ENCODE data around the gene USP10.
"Not testable (repeated sequence)": the region's sequence is repeated elsewhere in the genome, so short reads cannot be mapped to it uniquely, and the experiment has no call there.

USP10 gene

DNA sequence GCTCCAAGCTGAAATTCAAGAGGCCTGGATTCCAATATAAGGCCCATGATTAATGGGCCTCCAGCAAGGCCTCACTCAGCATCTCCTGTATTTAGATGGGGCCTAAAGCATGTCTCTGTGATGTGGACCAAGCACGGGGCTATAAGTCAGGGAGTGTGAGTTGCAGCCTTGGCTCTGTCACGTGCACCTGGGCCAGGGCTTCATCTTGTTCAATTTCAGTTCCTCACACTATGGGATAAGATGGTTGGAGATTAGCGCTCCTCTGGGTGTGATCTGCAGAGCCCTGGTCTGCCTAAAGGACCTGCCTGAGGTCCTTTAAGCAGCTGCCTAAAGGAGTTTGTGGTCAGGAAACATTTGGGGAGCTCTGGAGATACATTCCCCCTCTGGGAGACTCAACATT, 26.2 kb upstream of the USP10 start:
- DNase-seq = no peak

DNA sequence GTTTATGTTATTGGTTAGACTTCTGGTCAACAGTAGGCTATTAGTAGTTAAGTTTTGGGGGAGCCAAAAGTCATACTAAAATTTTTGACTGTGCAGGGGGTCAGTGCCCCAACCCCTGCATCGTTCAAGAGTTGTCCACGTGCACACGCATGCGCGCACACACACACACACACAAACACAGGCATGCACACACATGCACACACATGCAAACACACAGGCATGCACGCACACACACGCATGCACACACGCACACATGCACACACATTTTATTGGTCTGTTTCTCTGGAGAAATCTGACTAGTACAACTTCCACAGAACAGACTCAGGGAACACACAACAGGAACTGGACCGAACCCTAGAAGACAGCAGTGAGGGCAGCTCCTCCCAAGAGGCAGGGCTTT, 24.4 kb upstream of the USP10 start:
- no peak for DNase-seq

DNA sequence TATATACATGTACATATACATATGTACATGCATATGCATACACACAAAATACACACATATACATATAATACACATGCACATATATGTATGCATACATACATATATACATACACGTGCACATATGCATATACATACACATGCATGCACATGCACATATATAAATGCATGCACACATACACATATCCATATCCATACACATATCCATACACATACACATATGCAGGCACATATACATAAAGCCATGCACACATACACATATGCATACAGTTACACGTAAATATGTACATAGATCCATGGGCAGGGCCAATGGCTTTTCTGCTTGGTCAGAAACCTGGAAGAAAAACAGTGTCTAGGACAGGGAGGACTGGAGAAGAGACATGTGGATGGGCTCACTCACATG, 23.9 kb upstream of the USP10 start:
- DNase-seq = no peak

- DNase-seq = no peak
Observed at GRCh38 chr16:84677017-84677803, 22.6 kb upstream of the USP10 start.

GRCh38 chr16:84677849-84678248, 22.0 kb upstream of the USP10 start:
- no peak for DNase-seq

- no peak for DNase-seq
Observed at GRCh38 chr16:84678541-84678940, 21.3 kb upstream of the USP10 start.

DNA sequence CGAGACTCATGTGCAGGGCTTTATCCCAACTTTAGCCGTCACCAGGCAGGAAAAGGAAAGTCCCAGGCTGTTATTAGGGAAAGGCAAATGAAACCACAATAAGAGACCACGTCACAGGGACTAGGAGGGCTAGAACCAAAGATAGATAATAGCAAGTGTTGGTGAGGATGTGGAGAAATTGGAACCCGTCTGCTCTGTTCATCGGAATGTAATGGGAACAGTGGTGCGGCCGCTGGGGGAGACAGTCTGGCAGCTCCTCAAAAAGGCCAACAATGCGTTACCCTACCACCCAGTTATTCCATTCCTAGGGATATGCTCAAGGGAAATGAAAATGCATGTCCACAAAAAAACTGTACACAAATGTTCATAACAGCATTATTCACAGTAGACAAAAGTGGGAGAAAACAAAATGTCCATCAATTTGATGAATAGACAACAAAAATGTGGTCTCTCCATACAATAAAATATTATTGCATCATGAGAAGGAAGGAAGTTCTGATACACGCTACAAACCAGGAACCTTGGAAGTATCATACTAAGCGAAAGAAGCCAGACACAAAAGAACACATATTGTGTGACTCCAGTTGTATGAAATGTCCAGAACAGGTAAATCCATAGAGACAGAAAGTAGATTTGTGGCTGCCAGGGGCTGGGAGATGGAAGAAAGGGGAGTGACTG, 19.5 kb upstream of the USP10 start:
- no peak for DNase-seq

- DNase-seq = no peak
Observed at GRCh38 chr16:84680843-84681629, 18.8 kb upstream of the USP10 start.

- no peak for DNase-seq
Observed at GRCh38 chr16:84683691-84684591, 15.9 kb upstream of the USP10 start.

DNA sequence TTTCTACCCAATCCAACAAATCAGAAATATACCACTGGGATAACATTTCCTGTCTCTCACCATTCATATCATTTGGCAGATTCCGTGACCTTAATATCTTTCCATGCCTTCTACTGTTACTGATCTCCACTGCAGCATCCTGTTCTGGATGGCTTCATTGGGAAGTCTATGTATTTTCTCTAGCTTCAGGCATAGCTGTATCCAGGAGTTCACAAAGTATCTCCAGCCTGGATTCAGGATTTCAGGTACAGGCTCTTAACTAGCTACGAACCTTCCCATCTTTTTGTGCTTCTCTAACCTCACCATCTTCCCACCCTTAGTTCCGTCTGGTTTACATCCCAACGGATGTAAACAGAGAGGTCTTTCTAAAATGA, 15.2 kb upstream of the USP10 start:
- no peak for DNase-seq

GRCh38 chr16:84685210-84685609, 14.6 kb upstream of the USP10 start:
- DNase-seq = no peak

DNA sequence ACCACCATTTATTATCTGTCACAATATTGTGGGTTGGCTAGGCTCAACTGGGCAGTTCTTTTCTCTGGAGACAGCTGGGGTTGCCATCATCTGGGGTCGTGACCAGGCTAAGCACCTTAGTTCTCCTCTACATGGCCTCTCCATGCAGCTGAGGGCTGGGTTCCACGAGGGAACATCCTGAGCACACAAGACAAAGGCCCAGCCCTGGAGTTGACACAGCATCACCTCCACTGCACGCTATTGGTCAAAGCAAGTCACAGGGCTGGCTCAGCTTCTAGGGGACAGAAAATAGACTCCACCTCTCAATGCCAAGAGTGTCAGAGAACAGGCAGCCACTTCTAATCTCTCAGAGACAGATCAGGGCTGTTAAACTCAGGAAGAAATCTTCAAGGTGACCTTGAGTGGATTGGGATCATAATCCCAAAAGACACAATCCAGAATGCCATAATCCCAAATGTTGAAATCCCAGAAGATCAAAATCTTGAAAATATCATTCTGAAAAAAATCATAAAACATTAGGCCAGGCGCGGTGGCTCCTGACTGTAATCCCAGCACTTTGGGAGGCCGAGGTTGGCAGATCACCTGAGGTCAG, 13.0 kb upstream of the USP10 start:
- DNase-seq = no peak

GRCh38 chr16:84687715-84688114, 12.1 kb upstream of the USP10 start:
- no peak for DNase-seq

- not testable (repeated sequence) for DNase-seq
Observed at GRCh38 chr16:84688163-84688562, 11.6 kb upstream of the USP10 start.

DNA sequence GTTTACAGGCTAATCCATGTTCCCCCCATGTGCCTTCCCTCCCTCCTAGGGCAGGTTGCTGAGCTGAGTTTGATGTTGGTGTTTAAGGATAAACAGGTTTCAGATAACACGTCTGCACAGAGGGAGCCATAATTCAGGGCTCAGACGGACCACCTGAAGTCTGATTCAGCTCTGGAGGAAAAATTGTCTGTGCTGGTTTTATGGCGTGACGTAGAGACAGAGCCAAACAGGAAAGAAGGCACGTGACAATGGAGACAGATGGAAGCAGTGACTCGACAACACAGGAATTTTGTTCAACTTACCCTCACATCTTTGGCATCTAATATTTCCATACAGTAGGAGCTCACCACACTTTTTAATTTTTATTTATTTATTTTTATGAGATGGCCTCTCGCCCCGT, 10.7 kb upstream of the USP10 start:
- DNase-seq = no peak

DNA sequence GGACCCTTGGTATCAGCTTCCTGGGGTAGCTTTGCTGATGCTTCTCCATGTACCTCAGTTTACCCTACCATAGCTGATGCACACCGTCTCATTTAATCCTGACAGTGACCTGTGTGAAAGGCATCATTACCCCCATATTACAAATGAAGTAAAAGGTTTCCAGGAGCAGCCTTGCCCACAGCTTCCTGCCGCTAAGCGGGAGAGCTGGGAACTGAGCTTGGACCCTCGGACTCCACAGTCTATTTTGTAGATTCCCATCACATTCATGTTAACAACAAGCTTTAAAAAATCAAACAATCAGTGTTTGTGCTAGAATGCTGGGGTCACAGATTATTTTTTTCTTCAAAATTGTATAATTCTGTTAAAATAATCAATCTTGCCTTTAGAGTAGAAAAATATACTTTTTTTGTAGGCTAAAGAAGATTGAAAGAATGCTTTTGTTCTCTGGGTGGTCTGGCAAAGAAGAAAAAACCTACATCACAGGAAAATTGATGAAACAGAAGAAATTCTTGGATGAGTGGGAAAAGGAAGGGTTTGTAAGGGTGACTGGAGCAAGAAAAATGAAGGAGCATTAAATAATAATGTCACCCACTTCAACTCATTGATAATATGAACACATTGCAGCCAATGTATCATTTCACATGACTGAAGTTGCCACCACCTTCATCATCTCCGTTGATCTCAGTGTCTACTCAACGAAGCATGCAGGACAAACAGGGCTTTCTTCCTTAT, 9.5 kb upstream of the USP10 start:
- no peak for DNase-seq

- DNase-seq = no peak
Observed at GRCh38 chr16:84692451-84693214, 7.2 kb upstream of the USP10 start.

GRCh38 chr16:84693869-84694268, 5.9 kb upstream of the USP10 start:
- not testable (repeated sequence) for DNase-seq

DNA sequence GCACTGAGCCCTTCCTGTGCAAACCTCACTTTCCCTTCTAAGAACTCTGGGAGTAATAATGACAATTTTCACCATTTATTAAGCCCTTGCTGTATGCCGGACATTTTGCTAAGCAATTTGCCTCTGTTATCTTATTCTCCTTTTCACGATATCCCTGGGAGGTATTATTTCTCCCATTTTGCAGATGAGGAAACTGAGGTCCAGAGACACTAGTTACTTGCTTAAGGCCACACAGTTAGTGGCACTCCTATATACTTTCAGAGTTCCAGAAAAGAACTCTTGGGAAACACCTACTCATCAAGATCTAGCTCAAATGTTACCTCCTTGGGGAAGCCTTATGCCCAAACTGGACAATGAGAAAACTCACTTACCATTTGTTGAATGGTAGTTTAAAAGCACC, 4.8 kb upstream of the USP10 start:
- no peak for DNase-seq

- DNase-seq = no peak
Observed at GRCh38 chr16:84699147-84699711, 571 bp upstream of the USP10 start.

Measured in activated naive CD4-positive, alpha-beta T cell (primary cell).